Fibroblast of lung (primary cell): Measurements from ENCODE around the gene ANKRD27.

Experiments used
- EZH2 ChIP-seq: IDR thresholded peaks from 2 replicates; pipeline ENCODE4 v1.5.1; 2012; ENCODE audit warnings: low read length, control low read depth, mild to moderate bottlenecking; ENCODE audit errors: missing control alignments
- TF ChIP-seq, protein P1 (sequence below), 2 donors: IDR thresholded peaks in 1 of 2; conservative IDR thresholded peaks in 1 of 2; 1 replicate in 1 of 2; 2 replicates in 1 of 2; pipeline ENCODE4 v1.5.1; 2011 to 2012; ENCODE audit warnings: low read length in 2 of 2, control low read depth in 1 of 2, inconsistent platforms in 1 of 2, low read depth in 1 of 2, mild to moderate bottlenecking in 1 of 2

DNA sequence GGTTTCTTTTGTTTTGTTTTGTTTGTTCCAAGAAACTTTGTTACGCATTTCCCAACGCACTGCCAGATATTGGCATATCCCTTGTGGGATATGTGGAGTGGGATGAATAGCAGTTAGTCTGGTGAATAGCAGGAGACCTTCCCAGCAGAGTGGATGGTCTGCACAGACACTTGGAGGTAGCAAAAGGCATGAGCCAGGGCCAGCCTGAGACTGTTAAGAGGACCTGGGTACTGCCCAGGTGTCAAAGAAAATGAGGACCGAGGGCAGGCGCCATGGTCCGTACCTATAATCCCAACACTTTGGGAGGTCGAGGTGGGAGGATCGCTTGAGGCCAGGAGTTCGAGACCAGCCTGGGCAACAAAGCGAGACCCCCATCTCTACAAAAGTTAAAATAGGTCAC lies 107.5 kb downstream of the ANKRD27 start:
- TF ChIP-seq, protein P1, sequence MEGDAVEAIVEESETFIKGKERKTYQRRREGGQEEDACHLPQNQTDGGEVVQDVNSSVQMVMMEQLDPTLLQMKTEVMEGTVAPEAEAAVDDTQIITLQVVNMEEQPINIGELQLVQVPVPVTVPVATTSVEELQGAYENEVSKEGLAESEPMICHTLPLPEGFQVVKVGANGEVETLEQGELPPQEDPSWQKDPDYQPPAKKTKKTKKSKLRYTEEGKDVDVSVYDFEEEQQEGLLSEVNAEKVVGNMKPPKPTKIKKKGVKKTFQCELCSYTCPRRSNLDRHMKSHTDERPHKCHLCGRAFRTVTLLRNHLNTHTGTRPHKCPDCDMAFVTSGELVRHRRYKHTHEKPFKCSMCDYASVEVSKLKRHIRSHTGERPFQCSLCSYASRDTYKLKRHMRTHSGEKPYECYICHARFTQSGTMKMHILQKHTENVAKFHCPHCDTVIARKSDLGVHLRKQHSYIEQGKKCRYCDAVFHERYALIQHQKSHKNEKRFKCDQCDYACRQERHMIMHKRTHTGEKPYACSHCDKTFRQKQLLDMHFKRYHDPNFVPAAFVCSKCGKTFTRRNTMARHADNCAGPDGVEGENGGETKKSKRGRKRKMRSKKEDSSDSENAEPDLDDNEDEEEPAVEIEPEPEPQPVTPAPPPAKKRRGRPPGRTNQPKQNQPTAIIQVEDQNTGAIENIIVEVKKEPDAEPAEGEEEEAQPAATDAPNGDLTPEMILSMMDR (conservative IDR thresholded peaks at IDR 0.05 in 1 of 2, IDR thresholded peaks at IDR 0.05 in 1 of 2; ENCODE audit: low read depth in 1 of 2, low read length in 2 of 2), result no peak
- no peak for TF ChIP-seq EZH2
